ENCODE data around the gene TBL1XR1.

TBL1XR1 gene

GRCh38 chr3:176992565-176992964 lies 204.7 kb downstream of the TBL1XR1 start:
- DNase-seq (ENCODE audit: extremely low read depth, insufficient read length) = no peak
- Histone ChIP-seq H3K27me3 (replicated peaks; ENCODE audit: control insufficient read depth, insufficient read depth, low read length) (no peaks in the 10 kb centered on the region), H3K4me3 (replicated peaks; ENCODE audit: low read depth, low read length) (no peak overlapping the region), H3K36me3 (ENCODE audit: control insufficient read depth, insufficient read depth, low read length) (no peaks in the 10 kb centered on the region)
- TF ChIP-seq CTCF (IDR thresholded peaks at IDR 0.05; ENCODE audit: insufficient read depth, low read length, poor library complexity, severe bottlenecking) = no peak

DNA sequence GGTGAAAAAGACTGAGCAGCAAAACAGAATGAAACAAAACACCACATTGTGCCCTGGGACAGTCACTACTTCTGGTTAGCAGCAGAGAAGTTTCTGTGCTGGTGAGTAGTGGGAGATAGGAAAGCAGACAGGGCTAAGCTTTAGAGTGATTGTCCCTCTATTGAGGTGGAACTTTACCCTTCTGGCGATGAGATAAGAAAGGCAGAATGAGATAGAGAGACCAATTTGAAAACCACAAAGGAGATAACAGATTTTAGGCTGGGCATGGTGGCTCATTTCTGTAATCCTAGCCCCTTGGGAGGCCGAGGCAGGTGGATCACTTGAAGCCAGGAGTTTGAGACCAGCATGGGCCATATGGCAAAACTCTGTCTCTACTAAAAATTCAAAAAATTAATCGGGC lies 208.5 kb downstream of the TBL1XR1 start:
- no peaks in the 10 kb centered on the region for H3K27me3 ChIP-seq (replicated peaks; ENCODE audit: control insufficient read depth, insufficient read depth, low read length)
- DNase-seq (ENCODE audit: extremely low read depth, insufficient read length) = no peak
- TF ChIP-seq CTCF (IDR thresholded peaks at IDR 0.05; ENCODE audit: insufficient read depth, low read length, poor library complexity, severe bottlenecking) = no peak

GRCh38 chr3:176987901-176988650 lies 209.2 kb downstream of the TBL1XR1 start:
- DNase-seq (ENCODE audit: extremely low read depth, insufficient read length) = no peak

More for the DNA sequence above, 208.5 kb downstream of the TBL1XR1 start:
- no peaks in the 10 kb centered on the region for H3K36me3 ChIP-seq (ENCODE audit: control insufficient read depth, insufficient read depth, low read length)
- H3K4me3 ChIP-seq (replicated peaks; ENCODE audit: low read depth, low read length) = no peak overlapping the region

DNA sequence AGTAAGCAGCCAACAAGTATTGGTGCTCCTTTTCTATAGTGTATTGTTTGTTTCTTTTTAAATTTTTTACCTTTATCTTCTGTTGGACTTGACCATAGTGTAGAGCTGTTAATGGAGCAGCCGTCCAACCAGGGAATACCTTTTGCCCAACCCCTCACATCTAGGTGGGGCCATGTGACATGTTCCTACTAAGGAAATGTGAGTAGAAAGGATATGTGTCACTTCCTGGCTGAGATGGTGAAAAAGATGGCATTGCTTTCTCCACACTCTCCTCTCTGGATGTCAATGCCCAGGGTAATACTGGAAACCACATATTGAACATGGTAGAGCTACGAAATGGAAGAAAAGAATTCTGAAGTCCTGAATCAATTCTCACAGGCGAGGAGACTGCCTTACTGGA lies 218.8 kb downstream of the TBL1XR1 start:
- TF ChIP-seq CTCF (IDR thresholded peaks at IDR 0.05; ENCODE audit: insufficient read depth, low read length, poor library complexity, severe bottlenecking) = no peak
- no peak overlapping the region for H3K4me3 ChIP-seq (replicated peaks; ENCODE audit: low read depth, low read length)
- no peak for DNase-seq (ENCODE audit: extremely low read depth, insufficient read length)
- no peaks in the 10 kb centered on the region for H3K36me3 ChIP-seq (ENCODE audit: control insufficient read depth, insufficient read depth, low read length)
- no peaks in the 10 kb centered on the region; the same call in 1 of the 2 replicates for H3K27me3 ChIP-seq (replicated peaks; ENCODE audit: control insufficient read depth, insufficient read depth, low read length)

More at GRCh38 chr3:176987901-176988650, 209.2 kb downstream of the TBL1XR1 start:
- no peaks in the 10 kb centered on the region for H3K27me3 ChIP-seq (replicated peaks; ENCODE audit: control insufficient read depth, insufficient read depth, low read length)
- TF ChIP-seq CTCF (IDR thresholded peaks at IDR 0.05; ENCODE audit: insufficient read depth, low read length, poor library complexity, severe bottlenecking) = no peak
- no peak overlapping the region for H3K4me3 ChIP-seq (replicated peaks; ENCODE audit: low read depth, low read length)
- no peaks in the 10 kb centered on the region for H3K36me3 ChIP-seq (ENCODE audit: control insufficient read depth, insufficient read depth, low read length)

DNA sequence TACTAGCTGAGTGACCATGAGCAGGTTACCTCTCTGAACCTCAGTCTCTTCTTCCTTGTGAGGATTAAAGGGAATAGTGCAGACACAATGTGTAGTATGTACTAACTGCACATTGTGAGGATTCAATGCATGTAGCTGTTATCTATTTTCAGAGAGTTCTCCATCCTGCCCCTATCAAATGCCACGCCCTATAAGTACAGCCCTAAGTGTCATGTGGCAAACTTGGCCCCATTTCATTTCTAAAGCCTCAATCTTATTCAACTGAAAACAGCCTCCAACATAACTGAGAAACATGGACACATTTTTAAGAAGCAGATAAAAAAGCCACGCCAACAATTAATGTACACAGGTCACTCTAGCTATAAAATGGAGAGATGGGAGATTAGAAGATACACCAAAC lies 220.0 kb downstream of the TBL1XR1 start:
- no peak for DNase-seq (ENCODE audit: extremely low read depth, insufficient read length)
- Histone ChIP-seq H3K27me3 (replicated peaks; ENCODE audit: control insufficient read depth, insufficient read depth, low read length) (no peaks in the 10 kb centered on the region; the same call in 1 of the 2 replicates), H3K4me3 (replicated peaks; ENCODE audit: low read depth, low read length) (no peak overlapping the region), H3K36me3 (ENCODE audit: control insufficient read depth, insufficient read depth, low read length) (no peaks in the 10 kb centered on the region)
- no peak for TF ChIP-seq CTCF (IDR thresholded peaks at IDR 0.05; ENCODE audit: insufficient read depth, low read length, poor library complexity, severe bottlenecking)

Data from GM06990 (cell line).